Activated CD8-positive, alpha-beta memory T cell treated with anti-CD3 and anti-CD28 coated beads, Interleukin-2, amount 50 U/mL, for 24 hours (primary cell): ENCODE measurements around the gene EPHB1.
"Not testable (repeated sequence)": the region's sequence is repeated elsewhere in the genome, so short reads cannot be mapped to it uniquely, and the experiment has no call there.

Experiments
- DNase-seq: peaks from one replicate; pipeline ENCODE4 v3.0.0-alpha.2; 2020; ENCODE audit errors: extremely low read depth

The EPHB1 gene

GRCh38 chr3:135005616-135006015 is 210.6 kb downstream of the EPHB1 start:
- not testable (repeated sequence) for DNase-seq

- DNase-seq: no peak
These were observed 212.5 kb downstream of the EPHB1 start for GRCh38 chr3:135007607-135008006.

- DNase-seq: no peak
These were observed 213.3 kb downstream of the EPHB1 start for GRCh38 chr3:135008326-135008725.

GRCh38 chr3:135009014-135009413 is 214.0 kb downstream of the EPHB1 start:
- no peak for DNase-seq

GRCh38 chr3:135012101-135012500 is 217.0 kb downstream of the EPHB1 start:
- DNase-seq: no peak

GRCh38 chr3:135013206-135013605 is 218.1 kb downstream of the EPHB1 start:
- DNase-seq: no peak

GRCh38 chr3:135014566-135014965 is 219.5 kb downstream of the EPHB1 start:
- DNase-seq: no peak

GRCh38 chr3:135017003-135017893 is 222.2 kb downstream of the EPHB1 start:
- DNase-seq: no peak

- DNase-seq: no peak
These were observed 223.3 kb downstream of the EPHB1 start for GRCh38 chr3:135018149-135018923.

- DNase-seq: no peak
These were observed 225.1 kb downstream of the EPHB1 start for GRCh38 chr3:135020181-135020580.

GRCh38 chr3:135023996-135024658 is 229.1 kb downstream of the EPHB1 start:
- DNase-seq: no peak

- not testable (repeated sequence) for DNase-seq
These were observed 235.9 kb downstream of the EPHB1 start for GRCh38 chr3:135030768-135031615.

- no peak for DNase-seq
These were observed 238.7 kb downstream of the EPHB1 start for GRCh38 chr3:135033737-135034136.

GRCh38 chr3:135034291-135034768 is 239.3 kb downstream of the EPHB1 start:
- no peak for DNase-seq

- DNase-seq: no peak
These were observed 239.9 kb downstream of the EPHB1 start for GRCh38 chr3:135034891-135035440.

GRCh38 chr3:135038186-135038585 is 243.1 kb downstream of the EPHB1 start:
- DNase-seq: no peak

GRCh38 chr3:135039536-135039935 is 244.5 kb downstream of the EPHB1 start:
- not testable (repeated sequence) for DNase-seq

GRCh38 chr3:135040321-135041240 is 245.5 kb downstream of the EPHB1 start:
- no peak for DNase-seq

GRCh38 chr3:135041601-135042000 is 246.5 kb downstream of the EPHB1 start:
- DNase-seq: no peak

- DNase-seq: no peak
These were observed 252.0 kb downstream of the EPHB1 start for GRCh38 chr3:135047061-135047460.
